CD4-positive, alpha-beta T cell treated with Interleukin-15 for 1 hour (primary cell): Measurements from ENCODE around the gene SERPINH1.
A peak's percentile ranks its signal among the peaks of the same experiment; 100 is the strongest.

Experiments
- DNase-seq: peaks from one replicate; pipeline ENCODE4 v3.0.0-alpha.2; 2020

The SERPINH1 gene

GRCh38 chr11:75533896-75534258, 28.2 kb upstream of the SERPINH1 start:
- DNase-seq = no peak

DNA sequence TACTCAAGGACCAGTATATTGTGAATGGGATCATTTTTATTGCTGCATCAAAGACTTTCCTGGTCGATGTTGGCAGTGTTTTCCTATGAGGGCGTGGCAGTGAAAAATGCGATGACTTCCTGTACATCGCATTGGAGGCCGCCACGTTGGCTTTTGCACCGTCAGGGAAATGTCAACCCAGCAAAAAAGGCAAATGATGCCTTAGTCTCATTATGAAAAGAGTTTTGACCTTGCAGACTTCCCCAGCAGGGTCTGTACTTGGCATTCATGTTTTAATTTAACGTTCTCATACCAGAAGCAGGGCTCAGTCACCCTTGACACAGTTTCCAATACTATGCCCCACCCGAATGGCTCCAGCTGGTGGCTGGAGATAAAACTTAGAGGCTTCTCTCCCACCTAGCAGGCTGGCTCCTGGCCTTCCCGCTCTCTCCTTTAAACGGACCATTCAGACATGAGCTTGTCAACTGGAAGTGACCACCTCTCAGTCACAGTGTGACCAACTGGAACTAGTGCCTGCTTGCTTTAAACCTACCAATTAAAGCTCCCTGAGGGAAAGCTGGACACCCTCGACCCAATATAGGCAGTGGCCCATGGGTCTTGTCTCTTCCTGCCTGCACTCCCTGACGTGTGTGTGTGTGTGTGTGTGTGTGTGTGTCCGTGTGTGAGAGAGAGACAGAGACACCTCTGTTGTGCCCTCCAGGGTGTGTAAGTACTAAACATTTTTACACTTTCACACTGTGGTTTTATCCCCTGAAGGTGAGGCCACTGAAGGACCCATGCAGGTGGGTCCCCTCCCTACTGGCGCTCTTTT, 27.6 kb upstream of the SERPINH1 start:
- no peak for DNase-seq

DNA sequence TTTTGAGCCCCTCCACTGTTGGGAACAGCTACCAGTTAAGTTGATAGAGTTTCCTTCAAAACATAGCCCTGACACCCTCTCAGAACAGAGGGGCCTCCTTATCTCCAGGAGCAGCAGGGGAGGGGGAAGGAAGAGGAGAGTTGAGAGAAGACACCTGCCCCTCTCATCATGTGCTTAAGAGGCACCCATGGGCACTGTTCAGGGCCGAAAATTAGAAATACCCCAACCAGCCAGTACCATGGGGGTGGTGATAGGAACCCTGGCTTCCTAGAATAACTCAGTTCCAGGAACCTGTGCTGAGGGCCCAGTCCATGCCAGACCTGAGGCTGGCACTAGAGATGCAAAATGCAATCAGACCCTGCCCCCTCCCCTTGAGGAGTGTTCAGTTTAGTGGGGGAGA, 27.0 kb upstream of the SERPINH1 start:
- no peak for DNase-seq

GRCh38 chr11:75536786-75537641, 25.0 kb upstream of the SERPINH1 start:
- DNase-seq = peak; percentile 69

GRCh38 chr11:75537740-75538139, 24.3 kb upstream of the SERPINH1 start:
- no peak for DNase-seq

DNA sequence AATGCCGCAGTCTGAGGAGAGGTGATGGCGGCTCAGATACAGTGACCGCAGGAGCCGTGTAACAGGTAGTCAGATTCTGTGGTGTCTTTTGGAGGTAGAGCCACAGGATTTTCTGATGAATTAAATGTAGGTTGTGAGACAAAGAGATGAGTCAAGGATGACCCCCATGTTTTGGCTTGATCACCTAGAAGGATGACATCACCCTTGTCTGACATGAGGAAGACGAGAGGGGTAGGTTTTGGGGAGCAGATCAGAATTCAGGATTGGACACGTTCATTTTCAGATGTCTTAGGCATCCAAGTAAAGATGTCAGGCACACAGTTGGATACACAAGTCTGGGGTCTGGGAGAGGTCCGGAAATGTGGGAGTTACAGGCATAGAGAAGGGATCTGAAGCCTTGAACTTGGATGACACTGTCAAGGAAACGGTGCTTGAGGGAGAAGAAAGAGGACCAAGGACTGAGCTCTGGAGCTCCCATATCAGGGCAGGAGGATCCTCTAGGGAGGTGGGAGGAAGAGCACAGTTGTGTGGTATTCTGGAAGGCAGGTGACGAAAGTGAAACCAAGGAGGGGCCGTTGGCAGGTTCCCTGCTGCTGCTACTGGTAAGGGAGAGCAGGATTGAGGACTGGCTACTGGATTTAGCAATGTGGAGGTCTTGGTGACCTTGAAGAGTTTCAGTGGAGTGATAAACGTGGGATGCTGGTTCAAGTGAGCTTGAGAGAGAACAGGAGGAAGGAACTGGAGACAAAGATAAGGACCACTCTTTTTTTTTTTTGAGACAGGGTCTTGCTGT, 23.7 kb upstream of the SERPINH1 start:
- no peak for DNase-seq

DNA sequence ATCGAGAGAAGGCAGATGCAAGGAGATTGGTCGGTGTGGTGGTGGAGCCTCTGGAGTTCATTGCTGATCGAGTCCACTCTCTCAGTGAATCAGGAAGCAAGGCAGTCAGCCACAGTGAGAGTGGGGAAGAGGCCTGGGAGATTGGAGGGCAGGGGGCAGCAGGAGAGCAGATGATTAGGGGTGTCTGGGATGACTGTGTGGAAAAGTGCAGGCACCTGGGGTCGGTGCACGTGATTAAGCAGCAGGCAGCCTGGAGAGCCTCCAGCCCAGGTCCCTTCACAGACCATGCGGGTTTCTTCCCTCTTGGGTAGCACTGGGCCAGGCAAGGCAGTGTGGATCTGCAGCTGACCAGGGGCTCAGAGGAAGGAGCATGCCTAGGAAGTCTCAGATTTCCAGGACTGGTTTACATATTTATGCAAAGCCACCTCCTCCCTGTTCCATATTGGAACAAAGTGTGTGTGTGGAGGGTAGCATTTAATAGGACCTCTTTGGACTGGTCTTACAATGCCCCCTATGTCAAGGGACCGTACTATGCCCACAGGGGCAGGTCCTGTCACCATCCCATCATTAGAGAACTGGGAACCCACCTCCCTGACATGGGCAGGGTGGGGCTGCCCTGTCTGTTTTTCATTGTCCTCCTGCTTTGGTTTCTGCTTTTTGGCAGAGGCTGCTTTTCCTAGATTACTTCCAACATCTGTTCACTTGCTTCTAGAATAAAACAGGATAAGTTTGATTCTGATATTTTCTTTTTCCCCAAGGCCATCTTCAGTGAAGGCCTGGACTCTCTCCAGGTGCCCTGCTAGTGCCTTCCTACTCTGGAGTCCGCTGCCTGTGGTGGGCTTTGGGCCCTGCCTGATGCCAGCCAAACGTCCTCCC, 22.4 kb upstream of the SERPINH1 start:
- DNase-seq = no peak

DNA sequence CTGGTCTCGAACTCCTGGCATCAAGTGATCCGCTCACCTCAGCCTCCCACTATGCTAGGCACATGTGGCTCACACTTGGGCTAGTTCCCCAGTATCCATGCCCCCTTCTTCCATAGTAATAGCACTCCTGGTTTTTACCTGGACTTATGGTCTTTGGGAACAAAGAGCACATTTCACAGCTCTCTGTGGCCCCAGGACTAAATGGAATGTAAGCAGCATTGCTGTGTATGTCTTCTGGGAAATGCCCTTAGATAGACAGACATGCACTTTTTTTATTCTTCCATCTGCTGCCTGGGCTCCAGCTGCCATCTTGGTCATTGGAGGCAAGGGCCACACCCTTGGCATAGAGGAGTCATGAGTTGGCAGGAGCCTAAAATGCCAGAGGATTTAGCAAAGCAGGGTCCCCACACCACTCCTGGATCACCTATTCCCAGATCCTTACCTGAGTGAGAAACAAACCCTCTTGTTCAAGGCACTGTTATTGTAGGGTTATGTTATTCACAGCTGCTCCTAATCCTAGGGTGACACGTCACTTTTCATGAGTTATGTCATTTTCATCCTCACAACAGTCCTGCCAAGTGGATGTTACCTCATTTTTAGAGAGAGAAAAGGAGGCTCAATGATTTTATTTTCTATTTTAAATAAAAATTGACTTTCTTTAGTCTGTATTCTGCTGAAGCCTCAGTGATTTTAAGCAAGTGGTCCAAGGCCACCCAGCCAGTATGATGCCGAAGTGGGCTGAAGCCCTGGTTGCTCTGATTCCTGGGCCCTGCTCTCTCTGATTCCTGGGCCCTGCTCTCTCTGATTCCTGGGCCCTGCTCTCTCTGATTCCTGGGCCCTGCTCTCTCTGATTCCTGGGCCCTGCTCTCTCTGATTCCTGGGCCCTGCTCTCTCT, 20.6 kb upstream of the SERPINH1 start:
- no peak for DNase-seq

DNA sequence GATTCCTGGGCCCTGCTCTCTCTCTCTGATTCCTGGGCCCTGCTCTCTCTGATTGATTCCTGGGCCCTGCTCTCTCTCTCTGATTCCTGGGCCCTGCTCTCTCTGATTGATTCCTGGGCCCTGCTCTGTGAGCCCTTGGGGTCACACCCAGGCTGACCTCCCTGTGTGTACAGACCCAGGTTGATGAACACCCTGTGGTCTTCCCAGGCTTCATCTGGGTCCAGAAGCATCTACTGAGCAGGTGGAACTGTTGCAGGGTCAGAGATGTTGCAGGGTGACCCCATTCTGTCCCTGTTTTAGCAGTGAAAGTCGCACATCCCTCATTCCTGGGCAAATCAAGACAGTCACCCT, 20.0 kb upstream of the SERPINH1 start:
- DNase-seq = no peak

GRCh38 chr11:75543806-75544205, 18.2 kb upstream of the SERPINH1 start:
- no peak for DNase-seq

GRCh38 chr11:75547177-75547576, 14.9 kb upstream of the SERPINH1 start:
- no peak for DNase-seq

- no peak for DNase-seq
Measured at GRCh38 chr11:75547617-75548058, 14.4 kb upstream of the SERPINH1 start.

DNA sequence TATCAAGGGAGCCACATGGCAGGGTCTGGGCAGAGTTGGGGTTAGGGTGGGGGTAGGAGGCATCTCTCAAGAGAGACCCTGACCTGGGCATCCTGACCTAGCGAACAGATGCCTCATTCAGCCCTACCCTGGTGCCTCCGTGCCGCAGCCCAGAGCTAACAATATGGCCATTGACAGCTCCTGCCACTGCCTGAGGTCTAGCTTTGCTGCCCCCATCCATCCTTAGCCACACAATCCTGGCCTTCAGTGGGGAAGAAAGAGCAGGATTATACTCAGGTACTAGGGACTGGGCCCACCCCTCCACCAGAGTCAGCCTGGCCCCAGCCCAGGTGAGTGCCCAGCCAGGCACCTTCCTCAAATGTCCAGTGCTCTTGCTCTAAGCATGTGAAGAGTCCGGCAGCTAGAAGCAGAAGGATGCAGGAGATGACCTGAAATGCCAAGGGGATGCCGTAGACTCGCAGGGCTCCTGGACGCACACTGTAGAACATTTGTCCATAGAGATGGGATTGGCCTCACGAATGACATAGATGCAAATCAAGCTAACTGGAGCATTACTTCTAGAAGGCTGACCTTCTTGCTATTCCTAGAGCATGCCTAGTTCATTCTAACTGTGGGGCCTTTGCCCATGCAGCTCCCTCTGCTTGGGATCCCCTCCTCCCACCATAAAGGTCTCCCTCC, 13.3 kb upstream of the SERPINH1 start:
- DNase-seq = no peak

DNA sequence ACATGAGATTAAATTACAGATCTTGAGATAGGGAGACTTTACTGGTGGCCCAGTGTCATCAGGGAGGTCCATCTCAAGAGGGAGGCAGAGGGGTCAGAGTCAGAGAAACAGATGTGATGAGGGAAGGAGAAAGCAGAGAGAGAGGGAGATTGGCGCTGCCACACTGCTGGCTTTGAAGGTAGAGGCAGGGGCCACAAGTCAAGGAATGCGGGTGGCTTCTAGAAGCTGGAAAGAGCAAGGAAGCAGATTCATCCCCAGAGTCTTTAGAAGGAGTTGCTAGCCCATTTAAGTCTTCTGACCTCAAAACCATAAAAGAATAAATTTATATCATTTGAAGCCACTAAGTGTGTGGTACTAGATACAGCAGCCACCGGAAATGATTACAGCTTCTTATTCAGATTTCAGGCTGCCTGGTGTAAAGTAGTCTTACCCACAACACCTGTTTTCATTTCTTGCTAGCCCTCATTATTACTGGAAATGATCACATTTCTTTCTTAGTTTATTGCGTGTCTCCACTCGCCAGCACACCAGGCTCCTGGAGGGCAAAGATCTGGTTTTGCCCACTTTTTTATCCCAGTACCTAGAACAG, 12.6 kb upstream of the SERPINH1 start:
- DNase-seq = no peak

DNA sequence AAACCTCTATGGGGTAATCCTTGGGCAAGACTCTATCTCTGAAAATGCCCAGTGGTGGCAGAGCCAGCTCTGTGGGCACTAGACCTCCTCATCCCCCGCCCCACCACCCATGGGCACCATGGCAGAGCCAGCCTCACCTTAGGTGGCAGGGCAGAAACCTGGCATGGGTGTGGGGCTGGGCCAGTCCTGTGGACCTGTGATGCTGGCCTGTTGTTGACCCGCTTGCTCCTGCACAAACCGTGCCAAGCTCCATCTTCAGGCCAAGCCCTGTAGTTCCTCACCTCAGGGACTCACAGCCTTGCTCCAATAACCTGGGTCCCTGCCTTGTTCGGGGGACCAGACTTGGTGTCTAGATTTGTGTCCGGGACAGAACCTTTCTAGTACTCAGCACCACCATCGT, 8.9 kb upstream of the SERPINH1 start:
- no peak for DNase-seq

- no peak for DNase-seq
Measured at GRCh38 chr11:75553889-75554257, 8.2 kb upstream of the SERPINH1 start.

GRCh38 chr11:75554258-75555022, 7.6 kb upstream of the SERPINH1 start:
- DNase-seq = no peak

DNA sequence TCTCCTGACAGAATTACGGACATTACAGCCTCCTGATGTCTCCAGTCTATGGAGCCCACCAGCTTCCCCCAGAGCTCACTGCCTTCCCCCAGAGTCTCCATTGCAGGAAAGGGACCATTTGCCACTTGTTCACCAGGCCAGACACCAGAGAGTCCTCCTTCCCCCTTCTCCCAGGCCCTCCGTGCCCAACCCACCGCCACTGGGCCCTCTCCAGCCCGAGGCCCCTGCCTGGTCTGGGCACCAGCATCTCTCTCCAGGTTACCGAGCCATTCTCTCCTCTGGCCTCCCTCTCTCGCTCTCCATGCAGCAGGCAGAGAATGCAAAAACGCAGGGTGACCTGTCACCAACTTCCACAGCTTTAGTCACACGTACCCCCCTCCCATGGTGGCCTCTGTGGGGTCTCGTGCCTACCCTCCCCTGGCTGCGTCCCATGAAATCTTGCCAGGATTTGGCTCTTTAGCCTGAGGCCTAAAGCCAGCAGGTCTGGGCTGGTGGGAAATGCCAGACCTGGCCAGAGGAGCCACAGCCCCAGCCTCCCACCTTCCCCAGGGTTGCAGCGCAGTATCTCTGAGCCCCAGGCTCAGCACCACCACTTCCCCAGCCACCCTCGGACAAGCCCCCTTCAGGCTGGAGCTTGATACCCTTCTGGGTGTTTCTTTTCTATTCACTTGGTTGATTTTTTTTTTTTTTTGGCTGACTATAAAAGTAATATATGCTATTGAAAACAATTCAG, 6.8 kb upstream of the SERPINH1 start:
- DNase-seq = no peak

DNA sequence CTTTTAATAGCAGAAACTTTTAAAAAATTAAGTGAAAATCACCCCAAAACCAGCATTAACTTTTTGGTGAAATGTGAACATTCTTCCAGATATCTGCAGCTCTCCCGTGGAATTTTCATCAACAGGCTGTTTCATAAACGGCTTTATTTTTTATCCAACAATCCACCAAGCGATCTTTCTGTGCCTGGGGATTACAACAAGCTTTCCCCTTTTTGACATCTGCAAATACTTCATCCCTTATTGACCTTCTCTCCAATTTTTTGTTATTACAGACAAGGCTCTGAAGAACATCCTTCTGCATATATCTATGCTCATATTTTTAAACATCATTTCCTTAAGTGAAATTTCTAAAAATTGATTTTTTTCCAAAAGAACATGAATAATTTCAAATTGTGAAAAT, 5.8 kb upstream of the SERPINH1 start:
- DNase-seq = no peak
